ENCODE data around the gene DYNLRB1. TPM values are rescaled to one million over a fixed set of nuclear protein-coding genes. Genes with fewer than 3 reads are reported as not detected.

DYNLRB1 gene
- total RNA-seq, 1 donor: 144 TPM

DNA sequence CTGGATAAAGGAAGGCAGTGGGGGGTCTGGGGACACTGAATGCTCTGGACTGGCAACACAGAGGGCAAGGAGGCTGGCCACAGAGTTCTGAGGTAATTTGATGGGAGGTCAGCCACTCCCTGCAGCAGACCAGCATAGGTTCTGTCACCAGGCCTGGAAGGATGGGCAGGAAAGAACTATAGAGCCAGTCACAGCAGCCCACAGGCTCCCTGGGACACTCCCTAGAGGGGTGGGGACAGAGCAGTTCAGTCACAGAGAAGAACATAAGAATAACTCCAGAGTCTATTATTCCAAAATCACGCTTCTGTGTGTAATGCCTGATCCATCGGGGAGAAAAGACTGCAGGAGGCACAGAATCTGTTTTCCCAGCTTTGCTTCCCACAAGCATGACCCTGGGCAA, 19.6 kb downstream of the DYNLRB1 start:
- no peak for DNase-seq (ENCODE audit: low read depth)
- H3K4me3 ChIP-seq (ENCODE audit: low read depth, low read length): no peak overlapping the region
- TF ChIP-seq, protein P1, sequence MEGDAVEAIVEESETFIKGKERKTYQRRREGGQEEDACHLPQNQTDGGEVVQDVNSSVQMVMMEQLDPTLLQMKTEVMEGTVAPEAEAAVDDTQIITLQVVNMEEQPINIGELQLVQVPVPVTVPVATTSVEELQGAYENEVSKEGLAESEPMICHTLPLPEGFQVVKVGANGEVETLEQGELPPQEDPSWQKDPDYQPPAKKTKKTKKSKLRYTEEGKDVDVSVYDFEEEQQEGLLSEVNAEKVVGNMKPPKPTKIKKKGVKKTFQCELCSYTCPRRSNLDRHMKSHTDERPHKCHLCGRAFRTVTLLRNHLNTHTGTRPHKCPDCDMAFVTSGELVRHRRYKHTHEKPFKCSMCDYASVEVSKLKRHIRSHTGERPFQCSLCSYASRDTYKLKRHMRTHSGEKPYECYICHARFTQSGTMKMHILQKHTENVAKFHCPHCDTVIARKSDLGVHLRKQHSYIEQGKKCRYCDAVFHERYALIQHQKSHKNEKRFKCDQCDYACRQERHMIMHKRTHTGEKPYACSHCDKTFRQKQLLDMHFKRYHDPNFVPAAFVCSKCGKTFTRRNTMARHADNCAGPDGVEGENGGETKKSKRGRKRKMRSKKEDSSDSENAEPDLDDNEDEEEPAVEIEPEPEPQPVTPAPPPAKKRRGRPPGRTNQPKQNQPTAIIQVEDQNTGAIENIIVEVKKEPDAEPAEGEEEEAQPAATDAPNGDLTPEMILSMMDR (IDR thresholded peaks at IDR 0.05; ENCODE audit: insufficient read depth, low read length): no peak

DNA sequence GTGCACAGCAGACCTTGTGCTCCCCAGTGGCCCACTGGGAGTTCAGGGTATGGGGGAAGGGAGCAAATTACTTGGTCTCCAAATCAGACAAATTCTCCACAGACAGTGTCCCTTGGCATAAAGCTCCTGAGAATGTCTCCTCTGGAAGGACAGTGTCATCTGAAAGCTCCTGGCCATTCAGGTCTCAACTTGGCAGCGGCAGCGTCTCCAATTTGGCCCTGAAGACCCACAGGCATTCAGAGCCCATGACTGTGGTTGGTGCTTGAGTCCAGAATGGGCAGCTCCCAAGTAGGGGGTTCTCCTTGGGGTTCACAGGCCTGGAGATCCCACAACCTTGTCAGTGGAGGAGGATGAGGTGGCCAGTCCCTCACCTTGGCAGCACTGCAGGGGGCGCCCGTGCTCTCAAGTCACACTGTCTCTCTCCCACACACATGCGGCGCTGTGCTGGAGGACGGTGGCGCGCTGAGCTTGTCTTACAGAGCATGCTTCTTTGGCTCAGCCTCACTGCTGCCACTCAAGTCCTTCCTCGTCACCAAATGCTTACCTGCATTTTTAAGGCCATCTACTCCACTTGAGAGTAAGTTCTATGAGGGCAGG, 20.7 kb downstream of the DYNLRB1 start:
- H3K4me3 ChIP-seq (ENCODE audit: low read depth, low read length): no peak overlapping the region
- DNase-seq (ENCODE audit: low read depth): no peak
- TF ChIP-seq, protein P1 (IDR thresholded peaks at IDR 0.05; ENCODE audit: insufficient read depth, low read length): peak; percentile 34

DNA sequence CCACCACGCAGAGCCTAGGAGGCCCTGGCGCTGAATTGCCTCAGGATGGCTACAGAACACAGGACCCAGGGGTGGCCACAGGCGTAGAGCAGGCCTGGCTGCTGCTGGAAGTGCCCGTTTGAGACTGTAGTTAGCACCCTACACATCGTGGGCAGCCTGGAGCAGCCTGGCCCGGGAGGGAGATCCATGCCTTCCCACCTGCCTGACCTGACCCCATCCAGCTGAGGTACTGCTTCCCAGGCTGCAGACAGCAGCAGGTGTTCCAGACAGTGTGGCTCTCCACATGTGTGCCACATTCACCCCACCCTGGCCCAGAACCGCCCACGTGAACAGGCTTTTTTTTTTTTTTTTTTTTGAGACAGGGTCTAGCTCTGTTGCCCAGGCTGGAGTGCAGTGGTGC, 21.4 kb downstream of the DYNLRB1 start:
- H3K4me3 ChIP-seq (ENCODE audit: low read depth, low read length): no peak overlapping the region
- no peak for DNase-seq (ENCODE audit: low read depth)
- TF ChIP-seq, protein P1 (IDR thresholded peaks at IDR 0.05; ENCODE audit: insufficient read depth, low read length): no peak

DNA sequence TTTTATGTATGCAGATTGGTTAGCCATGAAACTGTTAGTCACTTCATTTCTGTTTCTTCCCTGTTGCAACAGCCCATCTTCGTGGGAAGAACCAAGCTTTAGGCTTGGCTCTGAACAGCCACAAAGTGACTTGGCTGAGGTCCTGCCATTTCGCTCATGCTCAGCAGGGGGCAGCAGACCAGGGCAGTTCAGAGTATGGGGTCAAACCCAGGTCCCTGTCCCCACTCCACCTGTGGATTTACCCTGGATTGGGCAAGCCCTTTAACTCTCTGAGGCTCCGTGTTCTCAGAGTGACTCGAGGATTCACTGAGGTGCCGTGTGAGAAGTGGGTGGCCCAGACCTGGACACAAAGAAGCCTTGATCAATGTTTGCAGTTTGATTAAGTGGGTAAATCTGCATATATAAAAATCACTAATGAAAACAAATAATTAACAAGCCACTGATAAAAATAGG, 22.5 kb downstream of the DYNLRB1 start:
- peak; percentile 76 for DNase-seq (ENCODE audit: low read depth)
- TF ChIP-seq, protein P1 (IDR thresholded peaks at IDR 0.05; ENCODE audit: insufficient read depth, low read length): peak; percentile 91
- H3K4me3 ChIP-seq (ENCODE audit: low read depth, low read length): no peak overlapping the region

DNA sequence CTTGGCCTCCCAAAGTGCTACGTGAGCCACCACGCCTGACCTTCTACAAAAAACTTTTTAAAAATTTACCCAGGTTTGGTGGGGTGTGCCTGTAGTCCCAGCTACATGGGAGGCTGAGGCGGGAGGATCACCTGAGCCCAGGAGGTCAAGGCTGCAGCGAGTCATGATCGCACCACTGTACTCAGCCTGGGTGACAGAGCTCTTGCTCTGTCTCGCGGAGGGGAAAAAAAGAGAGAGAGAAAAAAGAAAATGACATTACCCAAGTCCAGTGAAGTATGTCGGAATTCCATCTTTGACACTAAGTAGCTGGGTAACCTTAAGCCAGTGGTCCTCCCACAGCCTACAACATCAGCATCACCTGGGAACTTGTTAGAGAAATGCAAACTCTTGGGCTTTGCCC, 23.5 kb downstream of the DYNLRB1 start:
- DNase-seq (ENCODE audit: low read depth): no peak
- TF ChIP-seq, protein P1 (IDR thresholded peaks at IDR 0.05; ENCODE audit: insufficient read depth, low read length): no peak
- no peak overlapping the region for H3K4me3 ChIP-seq (ENCODE audit: low read depth, low read length)

DNA sequence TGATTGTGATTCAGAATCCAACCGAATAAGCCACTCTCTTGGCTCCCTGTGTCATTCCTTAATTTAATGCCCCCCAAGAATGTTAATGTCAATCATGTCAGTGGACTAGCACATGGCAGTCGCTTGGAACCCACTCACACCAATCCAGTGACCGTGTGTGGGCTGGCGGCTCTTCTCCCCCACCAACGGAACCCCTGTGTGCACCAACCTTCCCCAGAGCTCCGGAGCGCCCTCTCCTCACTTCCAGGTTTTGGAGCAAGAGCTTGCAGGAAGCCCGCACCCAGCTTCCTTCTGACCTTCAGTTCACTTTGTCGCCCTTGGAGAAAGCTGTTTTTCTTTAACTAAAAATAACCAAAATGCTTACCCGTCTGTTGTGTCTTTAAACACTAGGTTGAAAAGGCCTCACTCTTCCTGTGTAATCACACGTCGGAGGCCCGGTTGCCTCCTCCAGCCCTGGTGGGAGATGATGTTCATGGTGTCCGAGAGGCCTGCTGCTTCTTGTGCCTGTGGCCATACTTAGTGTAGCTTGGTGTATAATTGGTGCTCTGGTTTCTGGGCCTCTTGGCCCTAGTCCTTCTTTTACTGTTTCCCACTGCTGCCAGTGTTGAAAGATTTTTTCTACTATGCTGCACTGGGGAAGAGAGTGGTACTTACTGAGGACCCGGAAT, 24.5 kb downstream of the DYNLRB1 start:
- TF ChIP-seq, protein P1 (IDR thresholded peaks at IDR 0.05; ENCODE audit: insufficient read depth, low read length): no peak
- no peak overlapping the region for H3K4me3 ChIP-seq (ENCODE audit: low read depth, low read length)
- no peak for DNase-seq (ENCODE audit: low read depth)
